HG03469 (cell line): ENCODE measurements around the gene MAP3K20.
"Not testable (repeated sequence)": the region's sequence is repeated elsewhere in the genome, so short reads cannot be mapped to it uniquely, and the experiment has no call there.

Source experiments
- ATAC-seq: cut with Tn5 transposase; IDR thresholded peaks from one replicate; pipeline ENCODE4 v1.9.1; 2021; ENCODE audit warnings: mild to moderate bottlenecking, moderate library complexity, moderate number of reproducible peaks; ENCODE audit not compliant: unreplicated experiment

Gene MAP3K20

GRCh38 chr2:173086518-173087213, 11.0 kb downstream of the MAP3K20 start:
- no peak for ATAC-seq

- ATAC-seq = no peak
These were observed 11.6 kb downstream of the MAP3K20 start for GRCh38 chr2:173087214-173087581.

GRCh38 chr2:173087793-173088496, 12.3 kb downstream of the MAP3K20 start:
- no peak for ATAC-seq

- no peak for ATAC-seq
These were observed 14.7 kb downstream of the MAP3K20 start for GRCh38 chr2:173090276-173090877.

GRCh38 chr2:173090973-173091660, 15.5 kb downstream of the MAP3K20 start:
- ATAC-seq = no peak

GRCh38 chr2:173091910-173092309, 16.3 kb downstream of the MAP3K20 start:
- no peak for ATAC-seq

GRCh38 chr2:173092844-173093402, 17.3 kb downstream of the MAP3K20 start:
- ATAC-seq = no peak

GRCh38 chr2:173093617-173094016, 18.0 kb downstream of the MAP3K20 start:
- ATAC-seq = not testable (repeated sequence)

GRCh38 chr2:173094731-173095130, 19.1 kb downstream of the MAP3K20 start:
- no peak for ATAC-seq

- no peak for ATAC-seq
These were observed 19.7 kb downstream of the MAP3K20 start for GRCh38 chr2:173095356-173095755.

- no peak for ATAC-seq
These were observed 23.6 kb downstream of the MAP3K20 start for GRCh38 chr2:173099271-173099670.

- ATAC-seq = no peak
These were observed 24.2 kb downstream of the MAP3K20 start for GRCh38 chr2:173099804-173100203.

GRCh38 chr2:173101687-173102086, 26.0 kb downstream of the MAP3K20 start:
- ATAC-seq = no peak

- no peak for ATAC-seq
These were observed 28.5 kb downstream of the MAP3K20 start for GRCh38 chr2:173104156-173104555.

- ATAC-seq = no peak
These were observed 31.4 kb downstream of the MAP3K20 start for GRCh38 chr2:173106959-173107628.

- no peak for ATAC-seq
These were observed 32.0 kb downstream of the MAP3K20 start for GRCh38 chr2:173107629-173108022.

- no peak for ATAC-seq
These were observed 33.9 kb downstream of the MAP3K20 start for GRCh38 chr2:173109253-173110188.

- no peak for ATAC-seq
These were observed 42.0 kb downstream of the MAP3K20 start for GRCh38 chr2:173117678-173118077.

- ATAC-seq = no peak
These were observed 42.7 kb downstream of the MAP3K20 start for GRCh38 chr2:173118395-173118794.
